ENCODE results near the gene CREBRF. TPM values are rescaled to one million over a fixed set of nuclear protein-coding genes. Genes with fewer than 3 reads are reported as not detected.
A peak's percentile ranks its signal among the peaks of the same experiment; 100 is the strongest.
"Not testable (repeated sequence)": the region's sequence is repeated elsewhere in the genome, so short reads cannot be mapped to it uniquely, and the experiment has no call there.

CREBRF gene
- total and polyA plus RNA-seq, 2 experiments from 2014 or later: 5.8 to 11.9 TPM

- H3K36me3 ChIP-seq: no peaks in the 10 kb centered on the region
- no peaks in the 10 kb centered on the region for H3K4me1 ChIP-seq (ENCODE audit: low read depth)
- no peak overlapping the region for H3K4me3 ChIP-seq
- no peak for TF ChIP-seq CTCF (IDR thresholded peaks at IDR 0.05; ENCODE audit: low read depth, low read length)
- no peak overlapping the region for H3K27ac ChIP-seq
- H3K9me3 ChIP-seq (ENCODE audit: low read depth): no peaks in the 10 kb centered on the region
- H3K27me3 ChIP-seq: no peaks in the 10 kb centered on the region
- no peak for DNase-seq (ENCODE audit: low read depth in 1 of 2, low spot score in 1 of 2)
These were observed 19.8 kb downstream of the CREBRF start for GRCh38 chr5:173075970-173076369.

- H3K27ac ChIP-seq; DNase-seq (ENCODE audit: low read depth in 1 of 2, low spot score in 1 of 2); H3K4me3 ChIP-seq; H3K4me1 ChIP-seq (ENCODE audit: low read depth); H3K9me3 ChIP-seq (ENCODE audit: low read depth); H3K27me3 ChIP-seq; H3K36me3 ChIP-seq: not testable (repeated sequence)
These were observed 20.3 kb downstream of the CREBRF start for GRCh38 chr5:173076471-173076870.

- no peak for DNase-seq (ENCODE audit: low read depth in 1 of 2, low spot score in 1 of 2)
- H3K36me3 ChIP-seq: no peaks in the 10 kb centered on the region
- H3K4me3 ChIP-seq: no peak overlapping the region
- no peaks in the 10 kb centered on the region for H3K27me3 ChIP-seq
- TF ChIP-seq CTCF (IDR thresholded peaks at IDR 0.05; ENCODE audit: low read depth, low read length): no peak
- no peak overlapping the region for H3K27ac ChIP-seq
- H3K9me3 ChIP-seq (ENCODE audit: low read depth): no peaks in the 10 kb centered on the region
- no peaks in the 10 kb centered on the region for H3K4me1 ChIP-seq (ENCODE audit: low read depth)
These were observed 22.7 kb downstream of the CREBRF start for GRCh38 chr5:173078878-173079277.

GRCh38 chr5:173089581-173089980 lies 33.4 kb downstream of the CREBRF start:
- TF ChIP-seq CTCF (IDR thresholded peaks at IDR 0.05; ENCODE audit: low read depth, low read length): no peak
- Histone ChIP-seq H3K4me1 (ENCODE audit: low read depth) (peaks cover 5% of the 10 kb centered on the region), H3K27ac (no peak overlapping the region), H3K27me3 (no peaks in the 10 kb centered on the region), H3K9me3 (ENCODE audit: low read depth) (no peaks in the 10 kb centered on the region), H3K4me3 (no peak overlapping the region), H3K36me3 (peaks cover 5% of the 10 kb centered on the region)
- DNase-seq (ENCODE audit: low read depth in 1 of 2, low spot score in 1 of 2): peak in 1 of 2 donors; percentile 54

GRCh38 chr5:173090639-173091038 lies 34.5 kb downstream of the CREBRF start:
- Histone ChIP-seq H3K9me3 (ENCODE audit: low read depth) (no peaks in the 10 kb centered on the region), H3K27me3 (no peaks in the 10 kb centered on the region), H3K4me1 (ENCODE audit: low read depth) (peaks cover 5% of the 10 kb centered on the region), H3K4me3 (no peak overlapping the region), H3K27ac (no peak overlapping the region), H3K36me3 (peaks cover 5% of the 10 kb centered on the region)
- TF ChIP-seq CTCF (IDR thresholded peaks at IDR 0.05; ENCODE audit: low read depth, low read length): no peak
- DNase-seq (ENCODE audit: low read depth in 1 of 2, low spot score in 1 of 2): no peak

GRCh38 chr5:173091981-173092380 lies 35.8 kb downstream of the CREBRF start:
- DNase-seq (ENCODE audit: low read depth in 1 of 2, low spot score in 1 of 2): no peak
- Histone ChIP-seq H3K27me3 (no peaks in the 10 kb centered on the region), H3K4me3 (no peak overlapping the region), H3K36me3 (peaks cover 5% of the 10 kb centered on the region), H3K9me3 (ENCODE audit: low read depth) (no peaks in the 10 kb centered on the region), H3K4me1 (ENCODE audit: low read depth) (peaks cover 5% of the 10 kb centered on the region), H3K27ac (no peak overlapping the region)
- TF ChIP-seq CTCF (IDR thresholded peaks at IDR 0.05; ENCODE audit: low read depth, low read length): no peak

All from cardiac muscle cell (in vitro differentiated cells and primary cell).